IMR-90 (cell line): ENCODE data around the gene PRDX5. TPM values are rescaled to one million over a fixed set of nuclear protein-coding genes. Genes with fewer than 3 reads are reported as not detected.
A peak's percentile ranks its signal among the peaks of the same experiment; 100 is the strongest.

Experiments used
- ATAC-seq: fragments of 200-7000 bp; cut with Tn5 transposase; 2 replicates; pipeline ENCODE4 v1.9.1; 2020; ENCODE audit warnings: low read depth, mild to moderate bottlenecking, moderate library complexity
- BruUV-seq: library from RNA; stranded (reverse); fragments of 400-500 nt; replicated peaks from 2 replicates; lab custom pipeline; 2021; lab: Mats Ljungman, UMichigan
- CTCF ChIA-PET: fragments of 300-600 bp; formaldehyde crosslinking; extraction: SDS; loops from one replicate; lab custom pipeline; 2021; ENCODE audit warnings: antibody characterized with exemption; lab: Yijun Ruan, JAX
- POLR2A ChIA-PET: fragments of 300-600 bp; sonication (Branson Sonifier 250); formaldehyde crosslinking; loops from one replicate; lab custom pipeline; 2022; ENCODE audit warnings: antibody characterized with exemption; ENCODE audit not compliant: unreplicated experiment; lab: Charles Lee
- DNase-seq: peaks from one replicate; pipeline ENCODE4 v3.0.0; 2013
- H2AFZ ChIP-seq: replicated peaks from 2 replicates; pipeline ENCODE3; 2013; ENCODE audit warnings: low read length, mild to moderate bottlenecking; ENCODE audit not compliant: poor library complexity
- H2AK5ac ChIP-seq: 2 replicates; pipeline ENCODE4 v1.6.1; 2013; ENCODE audit warnings: low read depth, low read length, inconsistent platforms
- H2AK9ac ChIP-seq: replicated peaks from 2 replicates; pipeline ENCODE3; 2013; ENCODE audit warnings: mild to moderate bottlenecking, low read depth, low read length, moderate library complexity; ENCODE audit not compliant: poor library complexity
- H2BK120ac ChIP-seq: 2 replicates; pipeline ENCODE4 v1.6.1; 2013; ENCODE audit warnings: low read depth, low read length, inconsistent platforms
- H2BK15ac ChIP-seq: 3 replicates; pipeline ENCODE4 v1.6.1; 2013; ENCODE audit warnings: low read depth, low read length, inconsistent platforms
- H2BK20ac ChIP-seq: 2 replicates; pipeline ENCODE4 v1.6.1; 2013; ENCODE audit warnings: low read depth, mild to moderate bottlenecking, inconsistent platforms, low read length, moderate library complexity
- H2BK5ac ChIP-seq: 2 replicates; pipeline ENCODE4 v1.6.1; 2013; ENCODE audit warnings: mild to moderate bottlenecking, low read depth, low read length, inconsistent platforms; ENCODE audit not compliant: poor library complexity, severe bottlenecking
- H3K14ac ChIP-seq: replicated peaks from 2 replicates; pipeline ENCODE4 v1.6.1; 2013; ENCODE audit warnings: low read depth, low read length, inconsistent platforms
- H3K18ac ChIP-seq: 2 replicates; pipeline ENCODE4 v1.6.1; 2013; ENCODE audit warnings: low read depth, low read length, control low read depth
- H3K23ac ChIP-seq: 2 replicates; pipeline ENCODE4 v1.6.1; 2013; ENCODE audit warnings: low read depth, low read length, inconsistent platforms
- H3K27ac ChIP-seq: 2 replicates; pipeline ENCODE4 v1.5.1; 2013; ENCODE audit warnings: mild to moderate bottlenecking, control low read depth, low read length; ENCODE audit not compliant: insufficient read depth
- H3K27me3 ChIP-seq: 2 replicates; pipeline ENCODE4 v1.6.1; 2013; ENCODE audit warnings: low read length; ENCODE audit not compliant: control insufficient read depth, insufficient read depth
- H3K36me3 ChIP-seq: 2 replicates; pipeline ENCODE4 v1.6.1; 2013; ENCODE audit warnings: low read length, mixed read lengths; ENCODE audit not compliant: control insufficient read depth, insufficient read depth
- H3K4ac ChIP-seq: 2 replicates; pipeline ENCODE4 v1.6.1; 2013; ENCODE audit warnings: low read depth, low read length, inconsistent platforms
- H3K4me1 ChIP-seq: 2 replicates; pipeline ENCODE4 v1.6.1; 2013; ENCODE audit warnings: low read length, mixed read lengths; ENCODE audit not compliant: control insufficient read depth, insufficient read depth
- H3K4me2 ChIP-seq: 2 replicates; pipeline ENCODE4 v1.6.1; 2013; ENCODE audit warnings: low read depth, mild to moderate bottlenecking, control low read depth, low read length, moderate library complexity
- H3K4me3 ChIP-seq: 2 replicates; pipeline ENCODE4 v1.5.1; 2013; ENCODE audit warnings: low read depth, mild to moderate bottlenecking, control low read depth, low read length, moderate library complexity; ENCODE audit not compliant: insufficient read depth
- H3K56ac ChIP-seq: 2 replicates; pipeline ENCODE4 v1.6.1; 2013; ENCODE audit warnings: low read length, inconsistent platforms; ENCODE audit not compliant: insufficient read depth; ENCODE audit errors: extremely low read depth
- H3K79me1 ChIP-seq, 2 experiments: 2 replicates each; pipeline ENCODE4 v1.6.1; 2013; ENCODE audit warnings: low read length in 2 of 2, inconsistent platforms in 1 of 2, low read depth in 1 of 2
- H3K9ac ChIP-seq: 2 replicates; pipeline ENCODE4 v1.6.1; 2013; ENCODE audit warnings: low read depth, low read length, control low read depth
- H3K9me1 ChIP-seq: 2 replicates; pipeline ENCODE4 v1.6.1; 2013; ENCODE audit warnings: low read length, inconsistent platforms; ENCODE audit not compliant: insufficient read depth
- H3K9me3 ChIP-seq: 2 replicates; pipeline ENCODE4 v1.6.1; 2013; ENCODE audit warnings: low read length; ENCODE audit not compliant: control insufficient read depth, insufficient read depth
- H4K20me1 ChIP-seq: 2 replicates; pipeline ENCODE4 v1.6.1; 2013; ENCODE audit warnings: low read length, inconsistent platforms; ENCODE audit not compliant: insufficient read depth
- H4K5ac ChIP-seq: 2 replicates; pipeline ENCODE4 v1.6.1; 2013; ENCODE audit warnings: mild to moderate bottlenecking, low read depth, low read length, control low read depth
- H4K8ac ChIP-seq, 2 experiments: 2 replicates each; pipeline ENCODE4 v1.6.1; 2013; ENCODE audit warnings: low read depth in 2 of 2, low read length in 2 of 2, control low read depth in 1 of 2, inconsistent platforms in 1 of 2
- H4K91ac ChIP-seq: 2 replicates; pipeline ENCODE4 v1.6.1; 2013; ENCODE audit warnings: low read depth, low read length, inconsistent platforms; ENCODE audit not compliant: insufficient read depth
- CTCF ChIP-seq: conservative IDR thresholded peaks from 2 replicates; pipeline ENCODE4 v1.5.1; 2012; ENCODE audit warnings: mild to moderate bottlenecking, low read depth, low read length, improper control_type of control experiment
- MAZ ChIP-seq: IDR thresholded peaks from 2 replicates; pipeline ENCODE4 v1.6.1; 2012; ENCODE audit warnings: low read depth, mild to moderate bottlenecking, low read length, improper control_type of control experiment, moderate library complexity, borderline replicate concordance
- NFE2L2 ChIP-seq: fragments of 150-350 bp; IDR thresholded peaks from 2 replicates; pipeline ENCODE4 v1.6.1; 2016; ENCODE audit warnings: low read depth, mild to moderate bottlenecking, low read length
- RAD21 ChIP-seq: IDR thresholded peaks from 2 replicates; pipeline ENCODE4 v1.6.1; 2012; ENCODE audit warnings: low read length, improper control_type of control experiment
- USF2 ChIP-seq: fragments of 150-350 bp; IDR thresholded peaks from 2 replicates; pipeline ENCODE4 v1.6.1; 2017; ENCODE audit warnings: mild to moderate bottlenecking, antibody characterized with exemption, low read length, low read depth
- WGBS, 2 experiments: methylation state at CpG; one replicate each; pipeline versions ENCODE4 v1.1.5 to v1.1.7; 2013; ENCODE audit warnings: missing lambda C conversion rate in 2 of 2; ENCODE audit not compliant: insufficient read length in 1 of 2; ENCODE audit errors: extremely low coverage in 2 of 2; 5-methylcytosine and 5-hydroxymethylcytosine counted together
- dilution Hi-C: fragments of 300-500 bp; cut with HindIII; formaldehyde crosslinking; loops from one replicate; pipeline ENCODE4 v1.14.3; 2018; ENCODE audit warnings: low sequenced_read_pairs; ENCODE audit not compliant: unreplicated experiment
- in situ Hi-C: fragments of 300-500 bp; cut with MboI; formaldehyde crosslinking; loops from 3 replicates; pipeline ENCODE4 v1.14.3; 2019; ENCODE audit warnings: low sequenced_read_pairs, inconsistent platforms, mixed read lengths
- intact Hi-C: fragments of 100-400 bp; cut with micrococcal nuclease; formaldehyde crosslinking; loops from 2 replicates; pipeline ENCODE4 v1.10.0; 2022
- polyA plus RNA-seq, 3 experiments: library from polyadenylated mRNA; depleted of rRNA; stranded (reverse); fragments of >200 nt; gene quantifications; 2 replicates each; pipeline ENCODE4 v1.2.3, GENCODE V29; 2012; ENCODE audit warnings: low replicate concordance in 1 of 3
- total RNA-seq: library from RNA; depleted of rRNA; stranded (reverse); fragments of >200 nt; gene quantifications from 2 replicates; pipeline ENCODE4 v1.2.3, GENCODE V29; 2012

PRDX5 gene
- total and polyA plus RNA-seq, 2 of the 4 experiments (the other 2 are of a cell fraction): 120 to 292 TPM

- no peak overlapping the region for H2BK5ac ChIP-seq
- H2AK9ac ChIP-seq: no peak overlapping the region
- no peak overlapping the region for H3K9ac ChIP-seq
- H3K27me3 ChIP-seq: no peaks in the 10 kb centered on the region
- no peak for TF ChIP-seq NFE2L2
- TF ChIP-seq USF2: no peak
- TF ChIP-seq RAD21: no peak
- TF ChIP-seq MAZ: no peak
- no peak for TF ChIP-seq CTCF
- H4K20me1 ChIP-seq: no peaks in the 10 kb centered on the region
- H3K9me1 ChIP-seq: peaks cover 4% of the 10 kb centered on the region; the same call in 1 of the 2 replicates
- no peak overlapping the region for H3K4me3 ChIP-seq
- peak; percentile 28 for DNase-seq
- peak; percentile 29; the same call in 1 of the 2 replicates for ATAC-seq
- BruUV-seq: no TSS peak
- ChIA-PET POLR2A (interaction anchor here (0.6 kb wide), 1 partner anchor 1122 kb away, joined by 3 read pairs; no protein-coding TSS in a partner anchor), CTCF (no interaction called here)
- H2BK120ac ChIP-seq: no peak overlapping the region
- WGBS, 2 experiments: no CpG with 5 or more reads among the region's 1 CpG
- H3K9me3 ChIP-seq: no peaks in the 10 kb centered on the region
- H2BK20ac ChIP-seq: no peak overlapping the region
- H2AK5ac ChIP-seq: no peak overlapping the region
- H3K4ac ChIP-seq: no peak overlapping the region
- H3K36me3 ChIP-seq: peaks cover 57% of the 10 kb centered on the region
- H3K4me1 ChIP-seq: no peaks in the 10 kb centered on the region
- in situ Hi-C loops: no loop called here
- H2AFZ ChIP-seq: no peak overlapping the region
- dilution Hi-C loops: no loop called here
- H4K8ac ChIP-seq: no peak overlapping the region
- intact Hi-C loops: no loop called here
- peaks cover 2 to 34% of the 10 kb centered on the region in 2 experiments for H3K79me1 ChIP-seq
- no peak overlapping the region for H3K23ac ChIP-seq
- H3K18ac ChIP-seq: no peak overlapping the region
- H4K91ac ChIP-seq: no peak overlapping the region
- no peak overlapping the region for H2BK15ac ChIP-seq
- no peak overlapping the region for H3K4me2 ChIP-seq
- no peak overlapping the region for H3K56ac ChIP-seq
- H3K27ac ChIP-seq: no peak overlapping the region
- no peak overlapping the region for H3K14ac ChIP-seq
- no peak overlapping the region for H4K5ac ChIP-seq
These were observed 48.8 kb downstream of the PRDX5 start for GRCh38 chr11:64366751-64367150.
